ENCODE measurements around the gene CCDC12.

- TF ChIP-seq CTCF (IDR thresholded peaks at IDR 0.05) (no peak), POLR2A (IDR thresholded peaks at IDR 0.05) (no peak)
These were observed 23.1 kb downstream of the CCDC12 start for GRCh38 chr3:46953234-46954010.

All from suprapubic skin (tissue), 3 donors.